GM12875 (cell line): ENCODE results near the gene FAM53B.

Experiments
- H3K4me3 ChIP-seq: one replicate; pipeline ENCODE4 v1.5.1; 2011; ENCODE audit warnings: low read depth, low read length, control low read depth
- TF ChIP-seq, protein P1 (sequence below): IDR thresholded peaks from 2 replicates; pipeline ENCODE4 v1.5.1; 2011; ENCODE audit warnings: low read depth, mild to moderate bottlenecking, control low read depth, inconsistent platforms, low read length, moderate library complexity, borderline replicate concordance; ENCODE audit not compliant: insufficient read depth

Gene FAM53B

DNA sequence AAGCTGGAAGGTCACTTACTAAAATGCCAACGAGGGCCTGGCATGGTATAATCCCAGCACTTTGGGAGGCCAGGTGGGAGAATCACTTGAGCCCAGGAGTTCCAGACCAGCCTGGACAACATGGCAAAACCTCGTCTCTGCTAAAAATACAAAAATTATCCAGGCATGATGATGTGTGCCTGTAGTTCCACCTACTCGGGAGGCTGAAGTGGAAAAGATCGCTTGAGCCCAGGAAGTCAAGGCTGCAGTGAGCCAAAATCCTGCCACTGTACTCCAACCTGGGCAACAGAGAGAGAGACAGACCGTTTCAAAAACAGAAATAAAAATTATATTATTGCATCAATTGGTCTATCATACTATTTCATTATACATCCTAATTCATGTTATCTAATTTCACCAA is 18.1 kb upstream of the FAM53B start:
- TF ChIP-seq, protein P1, sequence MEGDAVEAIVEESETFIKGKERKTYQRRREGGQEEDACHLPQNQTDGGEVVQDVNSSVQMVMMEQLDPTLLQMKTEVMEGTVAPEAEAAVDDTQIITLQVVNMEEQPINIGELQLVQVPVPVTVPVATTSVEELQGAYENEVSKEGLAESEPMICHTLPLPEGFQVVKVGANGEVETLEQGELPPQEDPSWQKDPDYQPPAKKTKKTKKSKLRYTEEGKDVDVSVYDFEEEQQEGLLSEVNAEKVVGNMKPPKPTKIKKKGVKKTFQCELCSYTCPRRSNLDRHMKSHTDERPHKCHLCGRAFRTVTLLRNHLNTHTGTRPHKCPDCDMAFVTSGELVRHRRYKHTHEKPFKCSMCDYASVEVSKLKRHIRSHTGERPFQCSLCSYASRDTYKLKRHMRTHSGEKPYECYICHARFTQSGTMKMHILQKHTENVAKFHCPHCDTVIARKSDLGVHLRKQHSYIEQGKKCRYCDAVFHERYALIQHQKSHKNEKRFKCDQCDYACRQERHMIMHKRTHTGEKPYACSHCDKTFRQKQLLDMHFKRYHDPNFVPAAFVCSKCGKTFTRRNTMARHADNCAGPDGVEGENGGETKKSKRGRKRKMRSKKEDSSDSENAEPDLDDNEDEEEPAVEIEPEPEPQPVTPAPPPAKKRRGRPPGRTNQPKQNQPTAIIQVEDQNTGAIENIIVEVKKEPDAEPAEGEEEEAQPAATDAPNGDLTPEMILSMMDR: no peak
- no peak overlapping the region for H3K4me3 ChIP-seq

DNA sequence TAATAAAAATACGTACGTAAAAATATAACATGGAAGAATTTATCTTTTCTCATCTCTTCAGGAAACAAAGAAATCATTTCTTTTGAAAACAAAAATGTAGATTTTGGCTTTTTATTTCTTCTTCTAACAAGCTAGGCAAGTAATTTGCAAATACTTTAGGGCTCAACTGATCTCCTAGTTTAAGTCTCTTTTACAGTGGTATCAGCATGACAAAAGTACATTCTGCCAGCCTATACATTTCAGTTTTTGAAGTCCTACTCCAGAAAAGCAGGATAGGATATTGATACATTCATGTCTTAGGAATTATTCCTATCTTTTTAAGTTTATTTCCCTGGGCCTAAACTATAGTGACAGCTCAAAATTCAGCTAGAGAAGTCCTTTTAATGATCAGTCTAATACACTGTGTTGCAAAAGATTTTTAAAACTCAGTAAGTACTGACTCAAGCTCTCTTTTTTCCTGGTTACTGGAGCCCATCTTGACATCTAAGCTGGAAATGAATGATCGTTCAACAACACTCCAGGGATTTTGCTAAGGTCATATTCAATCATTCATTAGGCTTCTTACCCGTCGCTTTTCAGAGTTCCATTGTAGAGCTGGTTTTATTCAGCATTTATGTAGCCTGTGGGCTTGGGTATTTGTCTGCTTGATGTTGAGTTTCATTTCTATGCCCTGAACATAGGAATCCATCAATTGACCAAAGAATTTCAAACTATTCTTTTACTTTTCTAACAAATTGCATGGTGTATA is 12.2 kb upstream of the FAM53B start:
- TF ChIP-seq, protein P1: no peak

DNA sequence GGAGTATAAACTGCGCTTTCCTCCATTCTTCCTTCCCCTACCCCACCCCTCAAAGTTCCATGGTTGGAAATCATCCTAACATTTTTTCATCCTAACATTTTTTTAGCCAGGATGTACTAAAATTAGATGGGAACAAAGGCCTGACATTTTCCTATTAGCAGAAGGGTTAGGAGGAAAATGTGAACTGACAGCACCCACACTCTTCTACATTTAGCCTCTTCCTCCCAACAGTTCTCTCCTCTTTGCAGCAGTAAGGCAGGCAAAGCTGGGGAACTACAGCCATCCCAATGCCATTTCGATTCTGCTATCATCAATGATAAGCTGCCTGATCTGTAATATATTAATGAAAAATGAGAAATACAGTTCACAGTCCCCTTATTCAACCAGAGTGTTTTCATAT is 11.4 kb upstream of the FAM53B start:
- TF ChIP-seq, protein P1: no peak
- H3K4me3 ChIP-seq: no peak overlapping the region

More for the DNA sequence above, 12.2 kb upstream of the FAM53B start:
- H3K4me3 ChIP-seq: no peak overlapping the region

DNA sequence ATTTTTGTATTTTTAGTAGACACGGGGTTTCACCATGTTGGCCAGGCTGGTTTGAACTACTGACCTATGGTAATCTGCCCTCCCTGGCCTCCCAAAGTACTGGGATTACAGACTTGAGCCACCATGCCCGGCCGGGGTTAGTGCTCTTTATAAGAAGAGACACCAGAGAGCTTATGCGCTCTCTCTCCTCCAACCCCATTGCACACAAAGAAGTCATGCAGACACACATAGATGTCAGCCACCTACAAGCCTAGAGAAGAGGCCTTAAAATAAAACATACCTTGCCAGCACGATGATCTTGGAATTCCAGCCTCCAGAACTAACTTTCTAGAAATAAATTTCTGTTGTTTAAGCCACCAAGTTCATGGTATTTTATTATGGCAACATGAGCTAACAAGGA is 10.0 kb upstream of the FAM53B start:
- no peak overlapping the region for H3K4me3 ChIP-seq
- TF ChIP-seq, protein P1: no peak

DNA sequence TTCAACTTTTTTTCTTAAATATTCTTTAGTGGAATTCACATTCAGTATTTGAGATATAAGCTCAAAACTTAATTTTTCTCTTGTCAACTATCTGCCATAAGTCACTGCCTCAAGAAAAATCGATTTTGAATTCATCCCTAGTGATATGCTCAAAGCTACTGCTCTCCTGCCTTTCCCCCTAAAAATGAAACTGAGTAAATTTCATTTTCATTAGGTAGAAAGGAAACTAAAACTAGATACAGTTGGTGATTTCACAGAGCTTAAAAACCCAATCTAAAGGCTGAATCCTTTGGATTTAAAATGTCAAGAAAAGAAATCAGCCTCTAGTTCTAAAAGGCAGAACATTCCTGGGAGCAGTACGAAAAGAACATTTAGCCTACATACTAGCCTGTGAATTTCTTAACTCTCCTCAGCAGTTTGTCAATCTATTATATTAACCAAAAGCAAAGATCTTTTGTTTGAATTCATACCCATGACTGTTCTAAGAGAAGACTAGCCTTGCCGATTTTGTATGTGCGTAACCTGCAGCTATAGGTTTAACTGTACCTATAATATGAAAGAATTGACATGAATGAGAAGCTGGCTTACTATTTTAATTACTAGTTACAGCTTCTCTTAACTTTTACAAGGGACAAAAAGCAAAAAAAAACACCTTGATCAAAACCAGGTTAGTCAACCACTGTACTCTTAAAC is 4.9 kb upstream of the FAM53B start:
- TF ChIP-seq, protein P1: no peak
- no peak overlapping the region for H3K4me3 ChIP-seq

DNA sequence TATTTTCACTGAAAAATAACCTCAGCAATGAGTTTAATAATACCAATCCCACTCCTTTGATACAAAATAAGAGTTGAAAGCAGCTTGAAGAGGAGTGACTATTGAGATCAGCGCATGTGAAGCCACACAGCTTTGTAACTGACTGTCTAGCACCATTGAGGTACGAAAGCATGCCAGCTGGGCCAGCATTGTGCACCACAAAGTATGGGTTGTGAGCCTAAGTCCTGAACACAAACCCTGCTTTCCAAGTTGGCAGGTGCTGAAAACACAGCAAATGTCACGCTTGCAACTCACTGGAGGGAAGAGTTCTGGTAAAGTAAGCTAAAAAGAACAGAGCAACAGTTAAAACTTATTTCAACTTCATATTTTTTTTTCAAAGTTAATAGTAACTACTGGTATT is 4.0 kb upstream of the FAM53B start:
- H3K4me3 ChIP-seq: no peak overlapping the region
- TF ChIP-seq, protein P1: no peak

DNA sequence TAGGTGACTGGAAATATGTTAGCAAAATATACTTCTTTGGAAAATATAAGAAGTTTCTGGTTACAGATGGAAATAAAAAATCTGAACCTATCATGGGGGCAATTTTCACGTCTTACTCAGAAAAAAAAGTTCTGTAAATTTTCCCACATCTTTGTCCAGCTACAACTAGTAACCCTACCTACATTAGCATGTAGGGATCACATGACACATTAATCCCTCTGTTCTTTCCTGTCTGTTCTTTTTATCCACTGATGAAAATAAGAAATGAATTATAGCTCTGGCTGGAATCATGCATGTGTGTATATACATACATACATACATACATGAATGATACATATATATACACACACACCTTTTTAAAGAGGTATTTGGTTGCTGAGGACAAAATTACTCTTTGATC is 3.6 kb upstream of the FAM53B start:
- no peak overlapping the region for H3K4me3 ChIP-seq
- TF ChIP-seq, protein P1: no peak
